Limb (tissue), 2 donors: ENCODE measurements around the gene PAFAH1B2.
"Not testable (repeated sequence)": the region's sequence is repeated elsewhere in the genome, so short reads cannot be mapped to it uniquely, and the experiment has no call there.

Experiments
- DNase-seq, 2 donors: peaks; one replicate each; pipeline ENCODE4 v3.0.0-alpha.2; 2016; ENCODE audit errors: extremely low spot score in 2 of 2

The PAFAH1B2 gene

GRCh38 chr11:117172724-117173421, 28.8 kb downstream of the PAFAH1B2 start:
- no peak for DNase-seq

- no peak for DNase-seq
These were observed 31.0 kb downstream of the PAFAH1B2 start for GRCh38 chr11:117175104-117175503.

DNA sequence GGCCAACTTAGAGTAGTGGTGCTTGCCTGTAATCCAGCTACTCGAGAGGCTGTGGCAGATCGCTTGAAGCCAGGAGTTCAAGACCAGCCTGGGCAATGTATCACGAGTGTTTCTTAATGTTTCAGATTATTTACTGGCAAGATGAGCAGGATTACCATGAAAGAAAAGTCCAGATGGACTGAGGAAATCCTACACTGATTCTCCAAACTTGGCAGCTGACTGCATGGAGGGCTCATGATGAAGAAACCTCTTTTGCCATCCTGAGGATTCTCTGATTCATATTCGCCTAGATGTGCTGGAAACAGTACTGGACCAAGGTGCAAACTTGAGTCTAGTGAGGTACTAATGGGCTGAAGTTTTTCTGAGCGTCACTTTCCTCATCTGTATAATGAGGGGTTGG, 31.7 kb downstream of the PAFAH1B2 start:
- no peak for DNase-seq

DNA sequence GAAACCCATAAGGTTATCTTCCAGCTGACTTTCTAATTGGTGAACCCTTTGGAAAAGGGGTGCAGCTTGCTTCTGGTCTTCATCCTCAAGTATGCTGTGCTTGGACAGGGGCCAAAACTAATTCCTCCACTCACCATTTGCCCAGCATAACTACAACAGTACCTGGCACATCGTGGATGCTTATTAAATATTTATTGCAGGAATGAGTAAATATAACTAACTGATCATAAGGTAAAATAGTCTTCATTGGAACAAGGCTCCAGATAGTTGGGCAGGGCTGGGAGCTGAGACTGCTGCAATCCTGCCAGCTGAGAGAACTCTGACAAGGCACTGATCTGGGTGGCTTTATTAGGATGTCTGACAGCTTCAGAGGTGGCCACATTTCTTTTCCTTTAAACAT, 32.1 kb downstream of the PAFAH1B2 start:
- no peak for DNase-seq

- no peak for DNase-seq
These were observed 33.6 kb downstream of the PAFAH1B2 start for GRCh38 chr11:117177534-117178209.

- DNase-seq: peak; percentile 95
These were observed 34.3 kb downstream of the PAFAH1B2 start, which contains the start of gene SIDT2 for GRCh38 chr11:117178210-117179034. SIDT2 (plus strand) TSS chr11:117178743; CDS start chr11:117179264, 521 bp downstream.

DNA sequence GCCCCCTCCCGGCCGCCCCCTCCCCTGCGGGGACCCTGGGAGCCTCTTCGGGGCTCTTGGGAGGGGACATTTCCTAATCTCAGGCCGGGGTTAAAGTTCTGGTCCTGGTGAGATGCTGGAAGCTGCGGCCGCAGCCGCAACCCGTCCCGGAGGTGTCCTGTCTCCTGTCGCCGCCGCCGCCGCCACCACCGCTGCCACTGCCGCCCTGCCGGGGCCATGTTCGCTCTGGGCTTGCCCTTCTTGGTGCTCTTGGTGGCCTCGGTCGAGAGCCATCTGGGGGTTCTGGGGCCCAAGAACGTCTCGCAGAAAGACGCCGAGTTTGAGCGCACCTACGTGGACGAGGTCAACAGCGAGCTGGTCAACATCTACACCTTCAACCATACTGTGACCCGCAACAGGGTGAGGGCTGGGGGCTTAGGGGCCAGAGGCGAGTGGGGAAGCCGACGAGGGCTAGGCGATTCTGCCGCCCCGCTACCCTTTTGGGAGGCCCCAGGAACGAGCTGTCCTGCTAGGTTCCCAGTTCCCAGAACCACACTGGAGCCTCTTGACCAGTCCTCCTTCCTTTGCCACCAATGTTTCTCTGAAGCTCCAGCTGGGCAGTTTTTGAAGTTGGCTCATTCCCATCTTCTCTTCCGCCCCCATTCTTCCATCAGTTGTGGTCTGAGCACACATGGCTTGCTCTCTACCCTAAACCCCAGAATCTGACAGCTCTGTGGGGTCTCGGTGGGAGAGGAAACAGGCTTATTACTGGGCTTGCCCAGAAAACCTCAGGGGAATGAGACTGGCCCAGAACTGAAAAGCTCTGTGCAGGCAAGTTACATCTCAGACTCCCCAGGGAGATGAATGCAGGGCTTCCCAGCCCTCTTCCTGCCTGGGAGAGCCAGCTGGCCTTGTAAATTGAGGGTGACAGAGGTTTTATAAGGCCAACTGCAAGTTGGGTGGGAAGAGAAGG, 35.2 kb downstream of the PAFAH1B2 start:
- DNase-seq: peak in 1 of 2 donors; percentile 38

DNA sequence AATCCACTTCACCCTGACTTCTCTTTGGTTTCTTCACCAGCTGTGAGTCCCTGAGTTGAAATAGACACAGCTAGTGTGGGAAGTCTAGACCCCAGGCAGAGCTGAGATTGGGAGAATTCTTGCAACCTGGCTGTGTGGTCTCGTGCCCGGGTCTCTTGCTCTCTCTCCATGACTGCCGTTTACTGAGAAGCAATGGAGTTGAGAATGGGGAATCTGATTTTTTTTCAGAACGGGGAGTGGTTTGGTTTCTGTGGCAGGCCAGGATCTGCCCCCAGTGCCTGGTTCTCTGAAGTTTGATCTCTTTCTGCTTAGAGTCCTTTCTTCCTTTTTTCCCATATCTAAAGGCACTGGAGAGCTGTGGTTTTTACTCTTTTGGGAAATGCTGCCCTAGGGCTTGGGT, 35.9 kb downstream of the PAFAH1B2 start:
- DNase-seq: no peak

DNA sequence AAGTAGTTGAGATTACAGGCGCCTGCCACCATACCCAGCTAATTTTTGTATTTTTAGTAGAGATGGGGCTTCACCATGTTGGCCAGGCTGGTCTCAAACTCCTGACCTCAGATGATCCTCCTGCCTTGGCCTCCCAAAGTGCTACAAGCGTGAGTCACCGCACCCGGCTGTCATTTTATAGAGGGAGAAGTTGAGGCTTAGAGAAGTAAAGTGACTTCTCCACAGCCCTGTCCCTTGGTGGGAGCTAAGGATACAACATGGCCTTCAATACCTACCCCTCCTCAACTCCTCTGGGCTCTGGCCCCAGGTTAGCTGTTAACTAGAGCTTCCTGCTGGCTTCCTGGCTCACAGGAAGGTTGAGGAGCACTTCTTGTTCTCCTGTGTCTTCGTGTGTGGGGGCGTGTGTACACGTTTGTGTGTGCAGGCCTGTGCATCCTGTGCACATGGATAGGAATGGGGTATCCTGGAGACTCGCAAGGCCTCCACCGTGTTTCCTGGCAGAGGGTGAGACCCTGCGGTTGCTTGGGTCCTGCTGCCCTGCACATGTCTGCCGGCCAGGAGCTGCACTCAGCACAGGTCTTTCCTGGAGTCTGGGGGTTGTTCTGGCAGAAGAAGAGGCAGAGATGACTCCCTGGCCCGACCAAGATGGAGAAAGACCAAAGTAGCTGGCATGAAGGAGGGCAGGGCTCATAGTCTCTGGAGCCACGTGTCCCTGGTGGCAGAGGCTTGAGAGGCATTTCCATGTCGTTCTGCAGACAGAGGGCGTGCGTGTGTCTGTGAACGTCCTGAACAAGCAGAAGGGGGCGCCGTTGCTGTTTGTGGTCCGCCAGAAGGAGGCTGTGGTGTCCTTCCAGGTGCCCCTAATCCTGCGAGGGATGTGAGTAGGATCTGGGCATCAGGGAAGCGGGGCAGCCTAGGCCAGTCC, 36.8 kb downstream of the PAFAH1B2 start:
- peak in 1 of 2 donors; percentile 55 for DNase-seq

DNA sequence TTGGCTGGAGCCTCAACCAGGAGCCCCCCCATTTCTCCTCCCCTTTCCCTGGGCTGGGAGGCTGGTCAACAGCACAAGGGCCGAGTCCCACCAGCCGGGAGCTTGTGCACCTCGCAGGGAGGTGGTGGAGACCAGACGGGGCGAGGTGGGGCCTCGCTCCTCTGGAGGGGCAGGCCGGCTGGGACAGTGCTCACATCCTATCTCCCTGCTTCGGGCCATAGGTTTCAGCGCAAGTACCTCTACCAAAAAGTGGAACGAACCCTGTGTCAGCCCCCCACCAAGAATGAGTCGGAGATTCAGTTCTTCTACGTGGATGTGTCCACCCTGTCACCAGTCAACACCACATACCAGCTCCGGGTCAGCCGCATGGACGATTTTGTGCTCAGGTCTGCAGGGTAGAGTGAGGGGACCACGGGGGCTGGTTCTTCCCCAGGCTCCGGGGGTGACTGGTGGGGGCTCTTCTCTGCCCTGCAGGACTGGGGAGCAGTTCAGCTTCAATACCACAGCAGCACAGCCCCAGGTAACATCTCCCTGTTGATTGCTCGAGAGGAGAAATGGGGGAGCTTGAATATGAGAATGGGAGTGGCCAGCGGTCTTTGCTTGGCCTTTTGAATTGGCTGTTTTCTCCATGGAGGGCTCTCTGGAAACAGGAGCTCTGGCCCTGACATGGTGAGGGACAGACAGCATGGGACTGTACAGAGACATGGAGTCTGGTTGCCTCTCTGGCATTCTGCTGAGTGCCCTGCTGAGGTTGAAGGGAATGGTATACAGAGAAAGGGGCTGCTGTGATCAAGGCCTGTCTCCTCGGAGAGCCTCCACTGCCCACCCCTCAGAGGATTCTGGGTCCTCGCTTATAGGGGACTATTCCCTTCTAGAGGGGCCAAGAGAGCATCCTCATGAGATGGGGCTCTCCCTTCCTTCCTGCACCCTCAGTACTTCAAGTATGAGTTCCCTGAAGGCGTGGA, 37.8 kb downstream of the PAFAH1B2 start:
- DNase-seq: peak in 1 of 2 donors; percentile 20

DNA sequence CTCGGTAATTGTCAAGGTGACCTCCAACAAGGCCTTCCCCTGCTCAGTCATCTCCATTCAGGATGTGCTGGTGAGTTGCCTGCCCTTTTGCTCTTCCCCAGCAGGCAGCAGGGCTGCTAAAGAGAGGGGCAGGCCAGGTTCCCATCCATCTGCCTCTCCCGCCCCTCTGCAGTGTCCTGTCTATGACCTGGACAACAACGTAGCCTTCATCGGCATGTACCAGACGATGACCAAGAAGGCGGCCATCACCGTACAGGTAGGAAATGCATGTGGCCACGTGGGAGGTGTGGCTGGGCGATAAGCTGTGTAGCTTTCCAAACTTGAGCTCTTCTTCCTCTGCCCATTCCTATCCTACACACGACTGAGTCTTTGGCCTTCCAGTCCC, 38.5 kb downstream of the PAFAH1B2 start:
- DNase-seq: no peak

DNA sequence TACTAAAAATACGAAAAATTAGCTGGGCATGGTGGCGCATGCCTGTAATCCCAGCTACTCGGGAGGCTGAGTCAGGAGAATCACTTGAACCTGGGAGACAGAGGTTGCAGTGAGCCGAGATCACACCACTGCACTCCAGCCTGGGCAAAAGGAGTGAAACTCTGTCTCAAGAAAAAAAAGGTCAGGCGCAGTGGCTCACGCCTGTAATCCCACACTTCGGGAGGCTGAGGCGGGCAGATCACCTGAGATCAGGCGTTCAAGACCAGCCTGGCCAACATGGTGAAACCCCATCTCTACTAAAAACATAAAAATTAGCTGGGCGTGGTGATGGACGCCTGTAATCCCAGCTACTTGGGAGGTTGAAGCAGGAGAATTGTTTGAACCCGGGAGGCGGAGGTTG, 39.1 kb downstream of the PAFAH1B2 start:
- not testable (repeated sequence) for DNase-seq

GRCh38 chr11:117183724-117184349, 39.8 kb downstream of the PAFAH1B2 start:
- peak in 1 of 2 donors; percentile 23 for DNase-seq

DNA sequence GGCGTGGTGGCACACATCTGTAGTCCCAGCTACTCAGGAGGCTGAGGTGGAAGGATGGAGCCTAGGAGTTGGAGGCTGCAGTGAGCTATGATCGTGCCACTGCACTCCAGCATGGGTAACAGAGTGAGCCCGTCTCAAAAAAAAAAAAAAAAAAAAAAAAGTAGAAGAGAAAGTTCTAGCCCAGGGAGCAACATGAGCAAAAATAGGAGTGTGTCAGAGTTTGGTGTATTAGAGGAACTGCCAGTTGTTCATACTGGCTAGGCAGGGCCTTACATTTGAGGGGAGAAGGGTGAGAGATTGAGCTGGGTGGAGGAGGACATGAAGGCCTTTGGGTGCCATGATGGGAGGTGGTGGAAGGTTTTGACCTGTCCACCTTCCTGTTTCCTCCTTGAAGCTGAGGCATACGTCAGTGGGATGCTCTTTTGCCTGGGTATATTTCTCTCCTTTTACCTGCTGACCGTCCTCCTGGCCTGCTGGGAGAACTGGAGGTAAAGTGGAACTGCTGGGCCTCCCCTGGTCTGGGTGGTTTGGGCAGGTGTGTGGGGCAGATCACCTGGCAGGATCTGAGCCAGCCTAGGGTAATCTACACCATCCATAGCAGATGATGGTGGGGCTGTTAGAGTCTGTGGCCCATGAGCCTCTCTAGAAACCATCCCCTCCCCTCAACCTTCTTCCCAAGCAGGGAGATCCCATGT, 41.8 kb downstream of the PAFAH1B2 start:
- no peak for DNase-seq

DNA sequence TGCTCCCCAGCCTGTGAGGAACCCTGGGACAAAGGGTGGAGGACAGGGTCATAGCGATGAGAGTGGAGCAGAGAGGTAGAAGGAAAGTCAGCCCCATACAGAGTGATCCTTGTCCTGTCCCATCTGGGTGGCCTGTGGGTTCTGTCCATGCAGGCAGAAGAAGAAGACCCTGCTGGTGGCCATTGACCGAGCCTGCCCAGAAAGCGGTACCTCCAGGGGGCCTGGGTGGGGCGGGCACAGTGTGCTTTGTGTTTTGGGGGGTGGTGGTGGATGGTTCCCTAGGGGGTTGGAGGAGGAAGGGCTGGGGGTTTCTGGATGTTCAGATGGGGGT, 42.3 kb downstream of the PAFAH1B2 start:
- no peak for DNase-seq

DNA sequence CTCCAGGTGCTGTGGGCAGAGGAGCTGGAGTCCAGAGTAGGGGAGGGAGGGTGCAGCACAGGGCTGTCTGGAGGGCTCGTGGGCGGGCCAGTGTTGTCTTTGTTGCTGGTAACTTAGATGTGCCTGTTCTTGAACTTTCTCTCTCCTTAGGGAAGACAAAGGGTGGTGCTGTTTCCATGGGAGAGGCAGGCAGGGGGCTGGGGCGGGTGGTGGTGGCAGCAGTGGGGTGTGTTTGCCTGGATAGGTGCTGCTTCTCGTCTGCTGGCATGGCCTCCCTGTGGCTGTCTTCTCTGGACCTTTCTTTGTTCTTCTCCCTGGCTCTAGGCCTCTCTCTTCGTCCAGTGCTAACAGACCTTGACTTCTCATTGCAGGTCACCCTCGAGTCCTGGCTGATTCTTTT, 42.9 kb downstream of the PAFAH1B2 start:
- no peak for DNase-seq

DNA sequence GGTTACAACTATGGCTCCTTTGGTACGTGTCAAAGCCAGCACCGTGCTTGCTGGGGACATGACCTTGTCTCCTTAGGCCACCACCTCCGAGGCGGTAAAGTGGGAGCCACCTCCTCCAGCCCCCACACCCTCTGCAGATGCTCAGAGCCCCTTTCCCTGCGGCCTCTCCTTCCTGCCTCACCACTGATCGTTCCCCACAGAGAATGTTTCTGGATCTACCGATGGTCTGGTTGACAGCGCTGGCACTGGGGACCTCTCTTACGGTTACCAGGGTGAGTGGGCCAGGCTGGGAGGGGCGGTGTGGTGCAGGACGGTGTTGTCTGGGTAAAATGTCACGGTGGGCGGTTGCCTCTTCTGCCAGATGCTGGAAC, 43.3 kb downstream of the PAFAH1B2 start:
- DNase-seq: no peak
